Measurements from ENCODE around the gene CLASRP.

DNA sequence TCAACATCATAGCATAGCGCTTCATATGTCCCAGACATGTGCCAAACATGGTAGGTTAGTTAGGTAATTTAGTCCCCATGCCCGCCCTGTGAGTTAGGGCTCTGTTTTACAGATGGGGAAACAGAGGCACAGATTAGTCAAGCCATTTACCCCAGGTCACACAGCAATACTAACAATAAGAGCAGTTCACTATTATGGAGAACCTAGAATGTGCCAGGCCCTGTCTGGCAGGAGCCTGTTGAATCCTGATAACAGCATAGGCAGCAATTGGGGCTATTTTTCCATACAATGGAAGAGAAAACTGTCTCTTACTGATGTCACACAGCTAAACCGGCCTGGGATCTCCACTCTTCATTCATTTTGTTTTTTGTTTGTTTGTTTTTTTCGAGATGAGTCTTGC is 47.6 kb downstream of the CLASRP start:
- TF ChIP-seq, protein P1, sequence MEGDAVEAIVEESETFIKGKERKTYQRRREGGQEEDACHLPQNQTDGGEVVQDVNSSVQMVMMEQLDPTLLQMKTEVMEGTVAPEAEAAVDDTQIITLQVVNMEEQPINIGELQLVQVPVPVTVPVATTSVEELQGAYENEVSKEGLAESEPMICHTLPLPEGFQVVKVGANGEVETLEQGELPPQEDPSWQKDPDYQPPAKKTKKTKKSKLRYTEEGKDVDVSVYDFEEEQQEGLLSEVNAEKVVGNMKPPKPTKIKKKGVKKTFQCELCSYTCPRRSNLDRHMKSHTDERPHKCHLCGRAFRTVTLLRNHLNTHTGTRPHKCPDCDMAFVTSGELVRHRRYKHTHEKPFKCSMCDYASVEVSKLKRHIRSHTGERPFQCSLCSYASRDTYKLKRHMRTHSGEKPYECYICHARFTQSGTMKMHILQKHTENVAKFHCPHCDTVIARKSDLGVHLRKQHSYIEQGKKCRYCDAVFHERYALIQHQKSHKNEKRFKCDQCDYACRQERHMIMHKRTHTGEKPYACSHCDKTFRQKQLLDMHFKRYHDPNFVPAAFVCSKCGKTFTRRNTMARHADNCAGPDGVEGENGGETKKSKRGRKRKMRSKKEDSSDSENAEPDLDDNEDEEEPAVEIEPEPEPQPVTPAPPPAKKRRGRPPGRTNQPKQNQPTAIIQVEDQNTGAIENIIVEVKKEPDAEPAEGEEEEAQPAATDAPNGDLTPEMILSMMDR (conservative IDR thresholded peaks at IDR 0.05; ENCODE audit: low read depth, low read length): no peak
- TF ChIP-seq EZH2 (IDR thresholded peaks at IDR 0.05; ENCODE audit: low read length, unreplicated experiment): no peak

Measured in PC-3 (cell line).